HG03342 (cell line): ENCODE results near the gene NACC2.

Experiments used
- ATAC-seq: cut with Tn5 transposase; IDR thresholded peaks from one replicate; pipeline ENCODE4 v1.9.1; 2021; ENCODE audit warnings: mild to moderate bottlenecking, moderate library complexity; ENCODE audit not compliant: unreplicated experiment

NACC2 gene

GRCh38 chr9:136093346-136093986, 1.6 kb downstream of the NACC2 start:
- no peak for ATAC-seq

GRCh38 chr9:136092741-136093140, 2.3 kb downstream of the NACC2 start:
- no peak for ATAC-seq

- ATAC-seq: no peak
Measured at GRCh38 chr9:136092353-136092650, 2.8 kb downstream of the NACC2 start.

GRCh38 chr9:136091582-136092352, 3.3 kb downstream of the NACC2 start:
- no peak for ATAC-seq

GRCh38 chr9:136090768-136091581, 4.1 kb downstream of the NACC2 start:
- no peak for ATAC-seq

GRCh38 chr9:136090056-136090735, 4.9 kb downstream of the NACC2 start:
- no peak for ATAC-seq

GRCh38 chr9:136089697-136090045, 5.4 kb downstream of the NACC2 start:
- no peak for ATAC-seq

GRCh38 chr9:136088939-136089696, 6.0 kb downstream of the NACC2 start:
- ATAC-seq: no peak

GRCh38 chr9:136088481-136088938, 6.6 kb downstream of the NACC2 start:
- no peak for ATAC-seq

- ATAC-seq: no peak
Measured at GRCh38 chr9:136087741-136088480, 7.2 kb downstream of the NACC2 start.

- no peak for ATAC-seq
Measured at GRCh38 chr9:136086951-136087740, 7.9 kb downstream of the NACC2 start.

GRCh38 chr9:136086213-136086881, 8.7 kb downstream of the NACC2 start:
- no peak for ATAC-seq

- no peak for ATAC-seq
Measured at GRCh38 chr9:136085815-136086212, 9.3 kb downstream of the NACC2 start.

GRCh38 chr9:136084063-136084944, 10.8 kb downstream of the NACC2 start:
- no peak for ATAC-seq

GRCh38 chr9:136083558-136084062, 11.5 kb downstream of the NACC2 start:
- ATAC-seq: no peak

GRCh38 chr9:136082496-136083361, 12.4 kb downstream of the NACC2 start:
- no peak for ATAC-seq
